CD4-positive, alpha-beta T cell (primary cell): ENCODE data around the gene NUDCD3. TPM values are rescaled to one million over a fixed set of nuclear protein-coding genes. Genes with fewer than 3 reads are reported as not detected.

Source experiments
- ATAC-seq: fragments of 200-7000 bp; cut with Tn5 transposase; one replicate; pipeline ENCODE4 v1.10.0; 2022; ENCODE audit warnings: mild to moderate bottlenecking; ENCODE audit not compliant: poor library complexity
- CTCF ChIA-PET: fragments of 350-600 bp; sonication (Branson Sonifier 250); formaldehyde crosslinking; loops from one replicate; lab custom pipeline; 2021; ENCODE audit warnings: antibody characterized with exemption, inconsistent platforms; lab: Charles Lee
- POLR2A ChIA-PET: fragments of 350-600 bp; sonication (Branson Sonifier 250); formaldehyde crosslinking; loops from one replicate; lab custom pipeline; 2021; ENCODE audit warnings: antibody characterized with exemption, inconsistent platforms; lab: Charles Lee
- DNase-seq, 14 experiments: peaks; one replicate each; pipeline ENCODE4 v3.0.0-alpha.2; 2013 to 2020; ENCODE audit warnings: mixed read lengths in 2 of 14
- H3K27ac ChIP-seq, 2 donors: one replicate each; pipeline versions ENCODE4 v1.5.1 to v1.7.0; 2013; ENCODE audit warnings: low read length in 2 of 2, low read depth in 1 of 2, mild to moderate bottlenecking in 1 of 2
- H3K27me3 ChIP-seq, 2 experiments: 1 replicate in 1 of 2; 2 replicates in 1 of 2; pipeline versions ENCODE4 v1.6.1 to v1.7.0; 2013; ENCODE audit warnings: low read length in 2 of 2, control low read depth in 1 of 2, mild to moderate bottlenecking in 1 of 2, moderate library complexity in 1 of 2; ENCODE audit not compliant: insufficient read depth in 2 of 2, control insufficient read depth in 1 of 2
- H3K36me3 ChIP-seq: one replicate; pipeline ENCODE4 v1.6.1; 2013; ENCODE audit warnings: low read length, control low read depth; ENCODE audit not compliant: insufficient read depth
- H3K4me1 ChIP-seq: one replicate; pipeline ENCODE4 v1.6.1; 2013; ENCODE audit warnings: low read length, control low read depth; ENCODE audit not compliant: insufficient read depth
- H3K4me3 ChIP-seq: one replicate; pipeline ENCODE4 v1.5.1; 2013; ENCODE audit warnings: mild to moderate bottlenecking, low read length, moderate library complexity
- H3K9me3 ChIP-seq, 2 experiments: 1 replicate in 1 of 2; 2 replicates in 1 of 2; pipeline versions ENCODE4 v1.6.1 to v1.7.0; 2013; ENCODE audit warnings: low read length in 2 of 2, mild to moderate bottlenecking in 2 of 2, control low read depth in 1 of 2, moderate library complexity in 1 of 2; ENCODE audit not compliant: control insufficient read depth in 1 of 2, insufficient read depth in 1 of 2
- H3K27ac Mint-ChIP-seq: one replicate; pipeline ENCODE4 v1.8.0; 2020; ENCODE audit warnings: mixed read lengths
- H3K27me3 Mint-ChIP-seq: one replicate; pipeline ENCODE4 v1.8.0; 2021; ENCODE audit warnings: mixed read lengths
- H3K36me3 Mint-ChIP-seq: one replicate; pipeline ENCODE4 v1.8.0; 2021; ENCODE audit warnings: low read depth, mixed read lengths
- H3K4me1 Mint-ChIP-seq: one replicate; pipeline ENCODE4 v1.8.0; 2021; ENCODE audit warnings: low read depth, mixed read lengths
- H3K4me3 Mint-ChIP-seq: one replicate; pipeline ENCODE4 v1.8.0; 2020; ENCODE audit warnings: mild to moderate bottlenecking, mixed read lengths
- H3K9me3 Mint-ChIP-seq: one replicate; pipeline ENCODE4 v1.8.0; 2020; ENCODE audit warnings: mixed read lengths
- CTCF ChIP-seq: fragments of 200-600 bp; IDR thresholded peaks from one replicate; pipeline ENCODE4 v1.8.0; 2022; ENCODE audit warnings: antibody characterized with exemption, mild to moderate bottlenecking
- intact Hi-C, 2 experiments: fragments of 100-400 bp; cut with DNase I in 1 of 2; cut with micrococcal nuclease in 1 of 2; formaldehyde crosslinking; loops; one replicate each; pipeline versions ENCODE4 v1.15.1 to v1.9.0; 2023 to 2025; cut with DNase I, micrococcal nuclease
- total RNA-seq, 174 experiments: library from RNA in 2 of 174; stranded (reverse) in 2 of 174; gene quantifications; one replicate each; pipeline ENCODE4 v1.2.3 and lab custom pipeline; 2021 to 2026

The NUDCD3 gene
- total RNA-seq, 2 experiments from 2014 or later, result 56.6 to 60.6 TPM

GRCh38 chr7:44449584-44449928 is 40.9 kb downstream of the NUDCD3 start:
- Histone ChIP-seq H3K4me1 (peaks cover 7% of the 10 kb centered on the region), H3K4me3 (no peak overlapping the region), H3K27me3 (no peaks in the 10 kb centered on the region), H3K9me3 (no peaks in the 10 kb centered on the region), H3K36me3 (peaks cover 59% of the 10 kb centered on the region), H3K27ac (no peak overlapping the region)
- Mint-ChIP-seq H3K9me3 (no peaks in the 10 kb centered on the region), H3K4me3 (no peak overlapping the region), H3K36me3 (peaks cover 72% of the 10 kb centered on the region), H3K27me3 (no peaks in the 10 kb centered on the region), H3K27ac (peak overlapping the region; percentile 4), H3K4me1 (peaks cover 67% of the 10 kb centered on the region)
- no peak for DNase-seq
- ChIA-PET CTCF (interaction anchor here (0.7 kb wide), 1 partner anchor 234 kb away, joined by 7 read pairs; no protein-coding TSS in a partner anchor), POLR2A (interaction anchor here (0.6 to 1.6 kb wide), 2 partner anchors 31 to 40 kb away, joined by 3 to 5 read pairs; partner anchors contain the start of gene NUDCD3)
- no peak for ATAC-seq
- intact Hi-C loops, result no loop called here
- no peak for TF ChIP-seq CTCF

GRCh38 chr7:44448922-44449583 is 41.4 kb downstream of the NUDCD3 start:
- ATAC-seq (no peak), DNase-seq (no peak)
- Mint-ChIP-seq H3K27ac (peak overlapping the region; percentile 4), H3K9me3 (no peaks in the 10 kb centered on the region), H3K36me3 (peaks cover 73% of the 10 kb centered on the region), H3K27me3 (no peaks in the 10 kb centered on the region), H3K4me1 (peaks cover 66% of the 10 kb centered on the region), H3K4me3 (no peak overlapping the region)
- Histone ChIP-seq H3K27me3 (no peaks in the 10 kb centered on the region), H3K9me3 (no peaks in the 10 kb centered on the region), H3K27ac (no peak overlapping the region), H3K36me3 (peaks cover 61% of the 10 kb centered on the region), H3K4me3 (no peak overlapping the region), H3K4me1 (peaks cover 4% of the 10 kb centered on the region)
- ChIA-PET POLR2A (interaction anchor here (0.6 to 1.6 kb wide), 2 partner anchors 38 to 41 kb away, joined by 3 to 5 read pairs; partner anchors contain the start of gene NUDCD3), CTCF (no interaction called here)
- TF ChIP-seq CTCF, result no peak
- intact Hi-C loops, result no loop called here

- Histone ChIP-seq H3K9me3 (no peaks in the 10 kb centered on the region), H3K4me3 (no peak overlapping the region), H3K27ac (no peak overlapping the region), H3K27me3 (no peaks in the 10 kb centered on the region), H3K36me3 (peaks cover 61% of the 10 kb centered on the region), H3K4me1 (peaks cover 4% of the 10 kb centered on the region)
- Mint-ChIP-seq H3K4me1 (peaks cover 65% of the 10 kb centered on the region), H3K27me3 (no peaks in the 10 kb centered on the region), H3K36me3 (peaks cover 74% of the 10 kb centered on the region), H3K4me3 (no peak overlapping the region), H3K9me3 (no peaks in the 10 kb centered on the region), H3K27ac (no peak overlapping the region)
- DNase-seq, result no peak
- ATAC-seq, result no peak
- ChIA-PET CTCF (no interaction called here), POLR2A (no interaction called here)
- intact Hi-C loops, result no loop called here
- TF ChIP-seq CTCF, result no peak
Measured at GRCh38 chr7:44447874-44448425, 42.5 kb downstream of the NUDCD3 start.
